ENCODE measurements around the gene ATG4D. TPM values are rescaled to one million over a fixed set of nuclear protein-coding genes. Genes with fewer than 3 reads are reported as not detected.

The ATG4D gene
- total and polyA plus RNA-seq, 10 of the 15 experiments (the other 5 are each of a cell fraction or from before 2014, with no cell fraction given) = 0.39 to 28.7 (median 13.4) TPM

- 0 out of 2 replicates have a peak, but pooled peaks have one; percentile 26 for TF ChIP-seq RELB (IDR thresholded peaks at IDR 0.05; ENCODE audit: low read depth)
- TF ChIP-seq SMC3 (IDR thresholded peaks at IDR 0.05; ENCODE audit: borderline replicate concordance, low read length) = no peak; the same call in 1 of the 2 replicates
- TF ChIP-seq NKRF (conservative IDR thresholded peaks at IDR 0.05) = no peak
- no peak for TF ChIP-seq ATF2 (IDR thresholded peaks at IDR 0.05; ENCODE audit: low read length)
- TF ChIP-seq CUX1 (IDR thresholded peaks at IDR 0.05; ENCODE audit: insufficient replicate concordance, low read depth, low read length) = no peak
- TF ChIP-seq BACH1 (IDR thresholded peaks at IDR 0.05; ENCODE audit: borderline replicate concordance) = no peak
- no peak for TF ChIP-seq KLF5 (IDR thresholded peaks at IDR 0.05; ENCODE audit: partially characterized antibody)
- TF ChIP-seq ZBTB33 (IDR thresholded peaks at IDR 0.05) = no peak
- TF ChIP-seq E2F4 (IDR thresholded peaks at IDR 0.05; ENCODE audit: low read depth, low read length) = no peak
- no peak for TF ChIP-seq NR2F1 (conservative IDR thresholded peaks at IDR 0.05)
Measured at GRCh38 chr19:10565028-10565566, 21.4 kb downstream of the ATG4D start (continued).

All from GM12878 (cell line).